NCI-H1092 (cell line): Measurements from ENCODE around the gene TGFBR2.

Experiments used
- DNase-seq: peaks from one replicate; lab custom pipeline; 2025; lab: John Stamatoyannopoulos, UW

TGFBR2 gene

GRCh38 chr3:30675006-30675405, 68.6 kb downstream of the TGFBR2 start:
- no peak for DNase-seq

GRCh38 chr3:30675774-30676173, 69.4 kb downstream of the TGFBR2 start:
- DNase-seq = no peak

GRCh38 chr3:30676424-30677346, 70.3 kb downstream of the TGFBR2 start:
- no peak for DNase-seq

GRCh38 chr3:30677347-30677685, 70.9 kb downstream of the TGFBR2 start:
- DNase-seq = no peak

GRCh38 chr3:30679045-30679444, 72.6 kb downstream of the TGFBR2 start:
- no peak for DNase-seq

- DNase-seq = no peak
Measured at GRCh38 chr3:30680789-30681648, 74.6 kb downstream of the TGFBR2 start.

- no peak for DNase-seq
Measured at GRCh38 chr3:30681649-30682211, 75.3 kb downstream of the TGFBR2 start.

- no peak for DNase-seq
Measured at GRCh38 chr3:30682434-30683155, 76.2 kb downstream of the TGFBR2 start.

GRCh38 chr3:30683769-30684168, 77.4 kb downstream of the TGFBR2 start:
- DNase-seq = no peak

- no peak for DNase-seq
Measured at GRCh38 chr3:30684356-30684755, 78.0 kb downstream of the TGFBR2 start.

- DNase-seq = no peak
Measured at GRCh38 chr3:30685267-30685667, 78.9 kb downstream of the TGFBR2 start.

GRCh38 chr3:30686176-30686575, 79.8 kb downstream of the TGFBR2 start:
- no peak for DNase-seq

- no peak for DNase-seq
Measured at GRCh38 chr3:30686799-30687198, 80.4 kb downstream of the TGFBR2 start.

- no peak for DNase-seq
Measured at GRCh38 chr3:30687930-30688570, 81.6 kb downstream of the TGFBR2 start.

GRCh38 chr3:30688776-30689641, 82.6 kb downstream of the TGFBR2 start:
- no peak for DNase-seq

- DNase-seq = no peak
Measured at GRCh38 chr3:30690199-30690598, 83.8 kb downstream of the TGFBR2 start.

- DNase-seq = no peak
Measured at GRCh38 chr3:30691249-30691880, 85.0 kb downstream of the TGFBR2 start.

GRCh38 chr3:30691944-30692343, 85.5 kb downstream of the TGFBR2 start:
- DNase-seq = no peak

- no peak for DNase-seq
Measured at GRCh38 chr3:30692498-30693130, 86.2 kb downstream of the TGFBR2 start.
